ENCODE measurements around the gene PAXX.

Gene PAXX

DNA sequence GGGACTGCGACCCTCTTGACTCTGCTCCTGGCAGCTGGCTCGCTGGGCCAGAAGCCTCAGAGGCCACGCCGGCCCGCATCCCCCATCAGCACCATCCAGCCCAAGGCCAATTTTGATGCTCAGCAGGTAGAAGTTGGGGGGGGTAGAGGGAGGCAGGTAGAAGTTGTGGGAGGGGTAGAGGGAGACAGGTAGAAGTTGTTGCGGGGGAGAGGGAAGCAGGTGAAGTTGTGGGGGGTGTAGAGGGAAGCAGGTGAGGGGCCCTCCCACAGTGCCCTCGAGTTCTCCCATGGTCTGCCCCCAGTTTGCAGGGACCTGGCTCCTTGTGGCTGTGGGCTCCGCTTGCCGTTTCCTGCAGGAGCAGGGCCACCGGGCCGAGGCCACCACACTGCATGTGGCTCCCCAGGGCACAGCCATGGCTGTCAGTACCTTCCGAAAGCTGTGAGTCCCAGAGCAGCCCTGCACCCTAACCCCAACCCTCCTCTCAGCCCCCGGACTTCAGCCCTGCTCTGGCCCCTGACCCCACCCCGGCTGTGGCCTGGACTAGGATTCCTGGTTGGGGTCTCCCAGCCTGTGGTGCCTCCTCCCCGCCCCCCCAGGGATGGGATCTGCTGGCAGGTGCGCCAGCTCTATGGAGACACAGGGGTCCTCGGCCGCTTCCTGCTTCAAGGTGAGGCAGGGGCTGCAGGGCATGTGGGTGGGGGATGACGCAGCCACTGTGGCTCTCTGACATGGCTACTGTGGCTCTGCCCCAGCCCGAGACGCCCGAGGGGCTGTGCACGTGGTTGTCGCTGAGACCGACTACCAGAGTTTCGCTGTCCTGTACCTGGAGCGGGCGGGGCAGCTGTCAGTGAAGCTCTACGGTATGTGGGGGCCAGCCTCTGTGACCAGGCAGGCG lies 46.6 kb upstream of the PAXX start:
- DNase-seq (ENCODE audit: low read depth): no peak
- H3K4me3 ChIP-seq (ENCODE audit: low read depth, low read length): no peak overlapping the region
- TF ChIP-seq, protein P1, sequence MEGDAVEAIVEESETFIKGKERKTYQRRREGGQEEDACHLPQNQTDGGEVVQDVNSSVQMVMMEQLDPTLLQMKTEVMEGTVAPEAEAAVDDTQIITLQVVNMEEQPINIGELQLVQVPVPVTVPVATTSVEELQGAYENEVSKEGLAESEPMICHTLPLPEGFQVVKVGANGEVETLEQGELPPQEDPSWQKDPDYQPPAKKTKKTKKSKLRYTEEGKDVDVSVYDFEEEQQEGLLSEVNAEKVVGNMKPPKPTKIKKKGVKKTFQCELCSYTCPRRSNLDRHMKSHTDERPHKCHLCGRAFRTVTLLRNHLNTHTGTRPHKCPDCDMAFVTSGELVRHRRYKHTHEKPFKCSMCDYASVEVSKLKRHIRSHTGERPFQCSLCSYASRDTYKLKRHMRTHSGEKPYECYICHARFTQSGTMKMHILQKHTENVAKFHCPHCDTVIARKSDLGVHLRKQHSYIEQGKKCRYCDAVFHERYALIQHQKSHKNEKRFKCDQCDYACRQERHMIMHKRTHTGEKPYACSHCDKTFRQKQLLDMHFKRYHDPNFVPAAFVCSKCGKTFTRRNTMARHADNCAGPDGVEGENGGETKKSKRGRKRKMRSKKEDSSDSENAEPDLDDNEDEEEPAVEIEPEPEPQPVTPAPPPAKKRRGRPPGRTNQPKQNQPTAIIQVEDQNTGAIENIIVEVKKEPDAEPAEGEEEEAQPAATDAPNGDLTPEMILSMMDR (IDR thresholded peaks at IDR 0.05; ENCODE audit: control insufficient read depth, extremely low read depth, insufficient read depth): no peak

DNA sequence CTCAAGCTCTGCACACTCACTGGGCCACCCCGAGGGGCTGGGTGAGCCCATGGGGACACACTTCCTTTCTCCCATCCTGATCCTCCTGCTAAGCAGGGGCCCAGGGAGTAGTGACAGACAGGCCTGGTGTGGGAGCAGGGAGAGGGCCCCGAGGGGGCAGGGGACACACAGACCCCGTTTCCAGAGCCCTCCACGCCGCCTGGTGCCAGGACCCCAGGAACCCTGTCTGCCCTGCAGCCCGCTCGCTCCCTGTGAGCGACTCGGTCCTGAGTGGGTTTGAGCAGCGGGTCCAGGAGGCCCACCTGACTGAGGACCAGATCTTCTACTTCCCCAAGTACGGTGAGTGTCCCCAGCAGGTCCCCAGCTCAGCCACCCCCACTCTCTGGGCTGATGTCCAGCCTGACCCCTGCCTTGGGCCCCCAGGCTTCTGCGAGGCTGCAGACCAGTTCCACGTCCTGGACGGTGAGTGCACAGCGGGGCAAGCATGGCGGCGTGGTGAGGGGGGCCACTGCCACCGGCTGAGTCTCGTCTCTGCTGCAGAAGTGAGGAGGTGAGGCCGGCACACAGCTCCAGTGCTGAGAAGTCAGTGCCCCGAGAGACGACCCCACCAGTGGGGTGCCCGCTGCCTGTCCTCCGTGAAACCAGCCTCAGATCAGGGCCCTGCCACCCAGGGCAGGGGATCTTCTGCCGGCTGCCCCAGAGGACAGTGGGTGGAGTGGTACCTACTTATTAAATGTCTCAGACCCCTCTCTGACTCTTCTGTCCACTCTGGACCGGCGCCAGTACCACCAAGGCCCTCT lies 45.8 kb upstream of the PAXX start:
- TF ChIP-seq, protein P1 (IDR thresholded peaks at IDR 0.05; ENCODE audit: control insufficient read depth, extremely low read depth, insufficient read depth): no peak
- no peak for DNase-seq (ENCODE audit: low read depth)
- H3K4me3 ChIP-seq (ENCODE audit: low read depth, low read length): no peak overlapping the region

DNA sequence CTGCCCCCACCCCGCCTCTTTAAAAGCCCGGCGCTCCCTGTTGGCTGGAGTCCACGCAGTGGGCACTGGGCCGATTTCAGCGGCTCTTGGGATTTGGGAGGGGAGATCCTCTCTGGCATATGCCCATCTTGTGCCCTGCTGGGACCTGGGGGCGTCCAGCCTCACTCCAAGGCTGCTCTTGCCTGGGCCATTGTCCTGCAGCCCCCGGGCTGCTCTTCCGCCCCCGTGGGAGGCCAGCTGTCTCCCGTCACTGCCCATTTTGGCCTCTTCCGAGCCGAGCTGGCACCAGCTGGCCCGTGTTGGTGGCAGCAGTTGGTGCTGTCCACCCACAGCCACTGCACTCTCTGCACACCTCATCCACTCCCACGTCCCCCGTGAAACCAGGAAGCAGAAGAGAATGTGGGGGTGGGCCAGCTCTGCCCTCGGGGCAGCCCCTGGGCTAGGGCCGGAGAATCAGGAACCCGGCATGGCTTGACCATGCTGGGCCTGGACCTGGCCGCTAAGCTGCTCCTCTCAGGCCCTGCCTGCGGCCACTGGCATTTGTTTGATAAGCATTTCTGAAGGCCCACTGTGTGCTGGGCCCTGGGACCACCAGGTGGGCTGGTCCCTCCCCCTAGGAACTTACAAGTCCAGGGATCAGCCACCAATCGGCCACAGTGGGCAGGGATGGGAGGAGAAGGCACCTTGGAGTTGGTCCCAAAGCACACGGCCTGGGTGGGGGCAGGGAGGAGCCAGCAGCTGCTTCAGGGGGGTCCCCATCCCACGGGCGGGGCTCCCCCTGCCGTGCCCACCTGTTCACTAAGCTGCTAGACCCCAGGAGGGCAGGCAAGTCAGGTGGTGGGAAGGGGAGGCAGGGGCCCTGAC lies 45.0 kb upstream of the PAXX start:
- no peak for DNase-seq (ENCODE audit: low read depth)
- no peak overlapping the region for H3K4me3 ChIP-seq (ENCODE audit: low read depth, low read length)
- TF ChIP-seq, protein P1 (IDR thresholded peaks at IDR 0.05; ENCODE audit: control insufficient read depth, extremely low read depth, insufficient read depth): no peak

DNA sequence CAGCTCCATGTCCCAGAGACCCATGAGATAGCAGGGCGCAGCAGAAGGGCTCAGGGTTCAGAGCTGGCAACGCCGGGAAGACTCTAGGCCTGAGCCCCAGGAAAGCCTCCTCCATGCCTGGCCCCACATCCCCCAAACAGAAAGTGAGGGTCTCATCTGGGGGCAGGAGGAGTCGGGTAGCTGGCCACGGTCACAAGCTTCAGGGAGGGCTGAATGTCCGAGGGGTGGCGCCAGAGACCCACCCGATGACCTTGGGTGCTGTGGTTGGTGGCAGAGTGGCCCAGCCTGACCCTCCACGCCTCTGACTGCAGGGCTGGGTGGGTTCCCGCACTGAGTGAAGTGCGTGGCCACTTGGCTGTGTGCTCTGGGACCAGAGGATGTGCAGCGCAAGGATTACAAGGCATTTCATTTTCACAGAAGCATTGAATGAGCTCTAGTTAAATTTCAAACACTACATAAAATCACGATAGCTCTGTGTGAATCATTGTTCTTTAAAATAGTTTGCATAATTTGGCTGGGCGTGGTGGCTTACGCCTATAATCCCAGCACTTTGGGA lies 44.2 kb upstream of the PAXX start:
- TF ChIP-seq, protein P1 (IDR thresholded peaks at IDR 0.05; ENCODE audit: control insufficient read depth, extremely low read depth, insufficient read depth): 0 out of 2 replicates have a peak, but pooled peaks have one; percentile 21
- DNase-seq (ENCODE audit: low read depth): no peak
- H3K4me3 ChIP-seq (ENCODE audit: low read depth, low read length): no peak overlapping the region

- no peak for DNase-seq (ENCODE audit: low read depth)
- peak overlapping the region; percentile 67 for H3K4me3 ChIP-seq (ENCODE audit: low read depth, low read length)
- TF ChIP-seq, protein P1 (IDR thresholded peaks at IDR 0.05; ENCODE audit: control insufficient read depth, extremely low read depth, insufficient read depth): no peak
These were observed 42.9 kb upstream of the PAXX start for GRCh38 chr9:136949239-136949816.

Data from LNCaP clone FGC (cell line).